Lung (tissue), 16 donors: ENCODE results near the gene ADGRE3. TPM values are rescaled to one million over a fixed set of nuclear protein-coding genes. Genes with fewer than 3 reads are reported as not detected.

Experiments
- ATAC-seq: fragments of 200-7000 bp; cut with Tn5 transposase; one replicate; pipeline ENCODE4 v1.9.1; 2020; ENCODE audit warnings: moderate number of reproducible peaks; ENCODE audit not compliant: insufficient read depth, low FRiP score
- DNase-seq, 3 donors: peaks; one replicate each; pipeline ENCODE4 v3.0.0-alpha.2; 2013 to 2017
- H3K27ac ChIP-seq, 2 donors: one replicate each; pipeline ENCODE4 v1.5.1; 2013; ENCODE audit warnings: mild to moderate bottlenecking in 2 of 2, moderate library complexity in 2 of 2, control low read depth in 1 of 2, inconsistent platforms in 1 of 2, low read depth in 1 of 2, low read length in 1 of 2
- H3K27me3 ChIP-seq, 3 donors: one replicate each; pipeline ENCODE4 v1.5.1; 2013; ENCODE audit warnings: low read length in 2 of 3; ENCODE audit not compliant: control insufficient read depth in 3 of 3, insufficient read depth in 3 of 3
- H3K36me3 ChIP-seq, 4 donors: one replicate each; pipeline ENCODE4 v1.5.1; 2013; ENCODE audit warnings: low read length in 4 of 4, mild to moderate bottlenecking in 1 of 4, moderate library complexity in 1 of 4; ENCODE audit not compliant: control insufficient read depth in 4 of 4, insufficient read depth in 4 of 4
- H3K4me1 ChIP-seq, 5 donors: one replicate each; pipeline ENCODE4 v1.5.1; 2013; ENCODE audit warnings: low read length in 5 of 5, mild to moderate bottlenecking in 2 of 5, moderate library complexity in 1 of 5; ENCODE audit not compliant: control insufficient read depth in 5 of 5, insufficient read depth in 5 of 5
- H3K4me3 ChIP-seq: one replicate; pipeline ENCODE4 v1.5.1; 2013; ENCODE audit warnings: mild to moderate bottlenecking, control low read depth, moderate library complexity
- H3K9ac ChIP-seq, 2 donors: one replicate each; pipeline ENCODE4 v1.5.1; 2013; ENCODE audit warnings: low read length in 2 of 2, control low read depth in 1 of 2; ENCODE audit not compliant: insufficient read depth in 1 of 2
- H3K9me3 ChIP-seq, 4 donors: one replicate each; pipeline ENCODE4 v1.5.1; 2013; ENCODE audit warnings: low read length in 3 of 4, mild to moderate bottlenecking in 1 of 4, moderate library complexity in 1 of 4; ENCODE audit not compliant: control insufficient read depth in 4 of 4, insufficient read depth in 3 of 4
- WGBS, 2 donors: extraction: QIAGEN DNeasy Blood & Tissue Kit; methylation state at CpG; one replicate each; pipeline ENCODE4 v1.1.7; 2013; 5-methylcytosine and 5-hydroxymethylcytosine counted together
- long read RNA-seq, 5 donors: transcript quantifications; one replicate each; lab custom pipeline, GENCODE V29; 2026
- polyA plus RNA-seq, 2 donors: library from polyadenylated mRNA; stranded (reverse); fragments of 200-250 nt; gene quantifications; one replicate each; pipeline ENCODE4 v1.2.1, GENCODE V29; 2013
- total RNA-seq, 2 donors: library from RNA; depleted of rRNA in 1 of 2; stranded (reverse); fragments of >200 nt in 1 of 2; gene quantifications; one replicate each; pipeline ENCODE4 v1.2.1, GENCODE V29; 2014 to 2021
- TF ChIP-seq, protein P1 (sequence below): IDR thresholded peaks from 2 replicates; pipeline ENCODE4 v1.5.1; 2012; ENCODE audit warnings: mild to moderate bottlenecking; ENCODE audit errors: control extremely low read depth, extremely low read depth
- donor health status: control.
- donor health status: control.
- donor health status: Bipolar disorder and iron deficiency.
- donor health status: healthy.
- donor health status: DM: yes; HTN: yes; CAD: no.

ADGRE3 gene, protein sequence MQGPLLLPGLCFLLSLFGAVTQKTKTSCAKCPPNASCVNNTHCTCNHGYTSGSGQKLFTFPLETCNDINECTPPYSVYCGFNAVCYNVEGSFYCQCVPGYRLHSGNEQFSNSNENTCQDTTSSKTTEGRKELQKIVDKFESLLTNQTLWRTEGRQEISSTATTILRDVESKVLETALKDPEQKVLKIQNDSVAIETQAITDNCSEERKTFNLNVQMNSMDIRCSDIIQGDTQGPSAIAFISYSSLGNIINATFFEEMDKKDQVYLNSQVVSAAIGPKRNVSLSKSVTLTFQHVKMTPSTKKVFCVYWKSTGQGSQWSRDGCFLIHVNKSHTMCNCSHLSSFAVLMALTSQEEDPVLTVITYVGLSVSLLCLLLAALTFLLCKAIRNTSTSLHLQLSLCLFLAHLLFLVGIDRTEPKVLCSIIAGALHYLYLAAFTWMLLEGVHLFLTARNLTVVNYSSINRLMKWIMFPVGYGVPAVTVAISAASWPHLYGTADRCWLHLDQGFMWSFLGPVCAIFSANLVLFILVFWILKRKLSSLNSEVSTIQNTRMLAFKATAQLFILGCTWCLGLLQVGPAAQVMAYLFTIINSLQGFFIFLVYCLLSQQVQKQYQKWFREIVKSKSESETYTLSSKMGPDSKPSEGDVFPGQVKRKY
- total RNA-seq (1 to 10 TPM; 1.6 to 2.1 TPM), polyA plus RNA-seq (1 to 10 TPM; 1.5 to 1.9 TPM)
- long read RNA-seq, donor 1, result 0 reads
- long read RNA-seq, donor 2, partial matches to known transcripts, result 405 of 405 reads
- long read RNA-seq, donor 2, other reads (novel, unspliced or antisense), result 0 of 405 reads
- long read RNA-seq, donor 3, result 0 reads
- long read RNA-seq, donor 4, result 0 reads
- long read RNA-seq, donor 5, result 0 reads

DNA sequence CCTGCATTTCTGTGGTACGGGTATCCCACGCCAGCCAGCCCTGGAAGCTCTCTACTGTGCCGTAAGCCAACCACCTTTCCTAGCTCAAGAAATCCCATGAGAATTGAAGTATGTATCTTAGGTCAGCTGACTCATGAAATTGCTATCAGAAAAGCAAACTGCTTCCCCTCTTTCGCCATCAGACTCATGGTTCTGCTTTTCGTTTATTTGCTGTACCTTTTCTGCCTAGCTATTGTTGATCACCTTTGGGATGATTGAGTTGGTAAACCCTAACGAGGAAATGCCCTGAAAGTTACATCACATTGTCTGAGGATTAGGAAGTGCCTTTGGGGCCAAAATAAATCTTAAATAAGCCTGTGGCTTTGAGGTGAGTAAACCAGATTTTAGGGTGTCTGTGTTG lies at the start of gene ADGRE3:
ADGRE3 (minus strand) TSS at position 81 of the 400 bp plus-strand sequence; CDS start at position 7, 74 bp downstream.
- H3K9ac ChIP-seq, result no peak within 1 kb of the TSS
- H3K36me3 ChIP-seq, result no peaks in the 10 kb centered on the region
- H3K27me3 ChIP-seq, result peaks cover 0 to 7% (median 0%) of the 10 kb centered on the region in 3 donors
- ATAC-seq (no peak), DNase-seq (no peak)
- H3K4me1 ChIP-seq, result no peaks in the 10 kb centered on the region
- H3K27ac ChIP-seq, result no peak within 1 kb of the TSS
- H3K9me3 ChIP-seq, result peaks cover 0 to 10% (median 2%) of the 10 kb centered on the region in 4 donors
- TF ChIP-seq, protein P1, sequence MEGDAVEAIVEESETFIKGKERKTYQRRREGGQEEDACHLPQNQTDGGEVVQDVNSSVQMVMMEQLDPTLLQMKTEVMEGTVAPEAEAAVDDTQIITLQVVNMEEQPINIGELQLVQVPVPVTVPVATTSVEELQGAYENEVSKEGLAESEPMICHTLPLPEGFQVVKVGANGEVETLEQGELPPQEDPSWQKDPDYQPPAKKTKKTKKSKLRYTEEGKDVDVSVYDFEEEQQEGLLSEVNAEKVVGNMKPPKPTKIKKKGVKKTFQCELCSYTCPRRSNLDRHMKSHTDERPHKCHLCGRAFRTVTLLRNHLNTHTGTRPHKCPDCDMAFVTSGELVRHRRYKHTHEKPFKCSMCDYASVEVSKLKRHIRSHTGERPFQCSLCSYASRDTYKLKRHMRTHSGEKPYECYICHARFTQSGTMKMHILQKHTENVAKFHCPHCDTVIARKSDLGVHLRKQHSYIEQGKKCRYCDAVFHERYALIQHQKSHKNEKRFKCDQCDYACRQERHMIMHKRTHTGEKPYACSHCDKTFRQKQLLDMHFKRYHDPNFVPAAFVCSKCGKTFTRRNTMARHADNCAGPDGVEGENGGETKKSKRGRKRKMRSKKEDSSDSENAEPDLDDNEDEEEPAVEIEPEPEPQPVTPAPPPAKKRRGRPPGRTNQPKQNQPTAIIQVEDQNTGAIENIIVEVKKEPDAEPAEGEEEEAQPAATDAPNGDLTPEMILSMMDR, result no peak
- 15 to 42% methylated on average over 6 of the region's 6 CpGs for whole genome bisulfite sequencing, 2 donors
- H3K4me3 ChIP-seq, result no peak within 1 kb of the TSS

DNA sequence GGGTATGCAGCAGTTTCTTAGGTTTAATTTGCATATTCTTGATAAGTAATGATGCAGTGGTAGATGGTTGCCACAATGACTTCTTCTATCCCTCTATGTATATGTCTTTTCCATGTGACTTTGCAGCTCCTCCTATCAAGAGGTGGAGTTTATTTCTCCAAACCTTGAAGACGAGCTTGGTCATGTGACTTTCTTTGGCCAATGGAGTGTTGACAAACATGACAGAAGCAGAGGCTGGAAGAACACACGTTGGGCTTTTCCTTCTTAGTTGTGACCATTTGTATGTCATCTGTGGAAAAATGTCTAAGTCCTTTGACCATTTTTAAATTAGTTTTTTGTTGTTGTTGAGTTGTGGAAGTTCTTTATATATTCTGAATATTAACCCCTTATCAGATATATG lies 47.5 kb upstream of the ADGRE3 start:
- Histone ChIP-seq H3K9ac (no peak overlapping the region), H3K4me1 (no peaks in the 10 kb centered on the region), H3K9me3 (peaks cover 19 to 64% (median 43%) of the 10 kb centered on the region in 4 donors), H3K27ac (no peak overlapping the region), H3K36me3 (peaks cover 19 to 54% (median 35%) of the 10 kb centered on the region in 4 donors), H3K27me3 (no peaks in the 10 kb centered on the region), H3K4me3 (no peak overlapping the region)
- WGBS, 2 donors, result 88 to 89% methylated on average over 2 of the region's 2 CpGs
- ATAC-seq (no peak), DNase-seq (no peak)
- TF ChIP-seq, protein P1, result no peak

DNA sequence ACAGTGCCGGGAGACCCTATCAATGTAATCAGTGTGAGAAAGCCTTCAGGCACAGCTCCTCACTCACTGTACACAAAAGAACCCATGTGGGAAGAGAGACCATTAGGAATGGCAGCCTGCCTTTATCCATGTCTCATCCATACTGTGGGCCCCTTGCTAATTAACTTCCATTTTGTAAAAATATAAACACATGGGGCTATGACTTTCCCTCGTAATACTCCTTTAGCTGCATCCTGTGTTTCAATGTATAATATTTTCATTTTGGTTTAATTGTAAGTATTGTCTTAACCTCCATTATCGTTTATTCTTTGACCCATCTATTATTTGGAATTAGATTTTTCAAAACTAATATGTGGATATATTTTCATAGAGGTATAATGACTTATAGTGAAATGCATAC lies 44.5 kb upstream of the ADGRE3 start:
- DNase-seq, result no peak
- H3K27ac ChIP-seq, result no peak overlapping the region
- ATAC-seq, result no peak
- H3K4me3 ChIP-seq, result no peak overlapping the region
- peaks cover 26 to 63% (median 54%) of the 10 kb centered on the region in 4 donors for H3K9me3 ChIP-seq
- H3K36me3 ChIP-seq, result peaks cover 47 to 84% (median 63%) of the 10 kb centered on the region in 4 donors
- no peaks in the 10 kb centered on the region for H3K27me3 ChIP-seq
- no peaks in the 10 kb centered on the region for H3K4me1 ChIP-seq
- TF ChIP-seq, protein P1, result no peak
- WGBS, 2 donors, result 97 to 99% methylated on average over 3 of the region's 3 CpGs
- H3K9ac ChIP-seq, result no peak overlapping the region
